ENCODE data around the gene ZFYVE28.

GRCh38 chr4:2265113-2266110 is 153.0 kb downstream of the ZFYVE28 start:
- no peak for TF ChIP-seq CTCF (IDR thresholded peaks at IDR 0.05)
- TF ChIP-seq POLR2A (IDR thresholded peaks at IDR 0.05), result no peak
